ENCODE results near the gene SLC8A2. TPM values are rescaled to one million over a fixed set of nuclear protein-coding genes. Genes with fewer than 3 reads are reported as not detected.
A peak's percentile ranks its signal among the peaks of the same experiment; 100 is the strongest.

SLC8A2 gene
- total RNA-seq, 2 donors from 2014 or later: 0.74 to 2.3 TPM

DNA sequence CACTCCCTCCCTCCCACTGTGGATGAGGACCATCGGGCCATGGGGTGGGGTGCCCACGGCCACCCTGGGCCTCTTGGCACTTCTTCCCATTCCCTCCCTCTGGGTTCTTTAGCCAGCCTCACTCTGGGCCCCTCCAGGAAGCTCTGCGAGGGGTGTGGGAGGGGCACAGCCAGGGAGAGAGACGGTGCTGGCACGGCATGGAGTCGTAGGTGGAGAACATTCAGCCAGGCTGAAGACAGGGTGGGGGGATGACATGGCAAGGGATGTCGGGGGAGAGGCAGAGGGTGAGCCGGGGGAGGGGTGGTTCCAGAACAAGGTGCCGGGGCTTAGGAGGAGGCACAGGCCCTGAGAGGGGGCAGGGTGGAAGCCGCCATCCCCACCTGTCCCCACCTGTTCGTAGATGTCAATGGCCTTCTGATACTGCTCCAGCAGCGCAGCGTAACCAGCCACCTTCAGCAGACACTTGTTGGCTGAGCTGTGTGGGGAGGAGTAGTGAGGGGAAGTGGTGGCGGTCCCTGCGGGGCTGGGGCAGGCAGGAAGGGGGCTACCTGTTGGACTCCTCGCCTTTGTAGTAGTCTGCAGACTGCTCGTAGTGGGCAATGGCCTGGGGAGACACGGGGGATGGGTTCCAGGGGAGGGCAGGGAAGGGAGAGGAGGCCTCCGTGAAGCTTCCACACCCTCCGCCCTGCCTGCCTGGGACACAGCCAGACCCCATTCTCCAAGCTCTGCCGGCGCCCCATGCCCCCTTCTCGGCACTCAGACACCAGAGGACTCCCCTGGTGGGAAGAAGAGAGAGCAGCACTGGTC, 21.1 kb upstream of the SLC8A2 start:
- Histone ChIP-seq H3K27me3 (no peaks in the 10 kb centered on the region), H3K4me1 (no peaks in the 10 kb centered on the region), H3K9ac (ENCODE audit: low read depth in 2 of 2, low read length in 2 of 2) (no peak overlapping the region), H3K9me3 (no peaks in the 10 kb centered on the region), H3K4me3 (no peak overlapping the region), H3K27ac (no peak overlapping the region), H3K36me3 (no peaks in the 10 kb centered on the region)
- no peak for DNase-seq
- TF ChIP-seq, protein P1, sequence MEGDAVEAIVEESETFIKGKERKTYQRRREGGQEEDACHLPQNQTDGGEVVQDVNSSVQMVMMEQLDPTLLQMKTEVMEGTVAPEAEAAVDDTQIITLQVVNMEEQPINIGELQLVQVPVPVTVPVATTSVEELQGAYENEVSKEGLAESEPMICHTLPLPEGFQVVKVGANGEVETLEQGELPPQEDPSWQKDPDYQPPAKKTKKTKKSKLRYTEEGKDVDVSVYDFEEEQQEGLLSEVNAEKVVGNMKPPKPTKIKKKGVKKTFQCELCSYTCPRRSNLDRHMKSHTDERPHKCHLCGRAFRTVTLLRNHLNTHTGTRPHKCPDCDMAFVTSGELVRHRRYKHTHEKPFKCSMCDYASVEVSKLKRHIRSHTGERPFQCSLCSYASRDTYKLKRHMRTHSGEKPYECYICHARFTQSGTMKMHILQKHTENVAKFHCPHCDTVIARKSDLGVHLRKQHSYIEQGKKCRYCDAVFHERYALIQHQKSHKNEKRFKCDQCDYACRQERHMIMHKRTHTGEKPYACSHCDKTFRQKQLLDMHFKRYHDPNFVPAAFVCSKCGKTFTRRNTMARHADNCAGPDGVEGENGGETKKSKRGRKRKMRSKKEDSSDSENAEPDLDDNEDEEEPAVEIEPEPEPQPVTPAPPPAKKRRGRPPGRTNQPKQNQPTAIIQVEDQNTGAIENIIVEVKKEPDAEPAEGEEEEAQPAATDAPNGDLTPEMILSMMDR (IDR thresholded peaks at IDR 0.05): no peak
- intact Hi-C loops (cut with DNase I): no loop called here

DNA sequence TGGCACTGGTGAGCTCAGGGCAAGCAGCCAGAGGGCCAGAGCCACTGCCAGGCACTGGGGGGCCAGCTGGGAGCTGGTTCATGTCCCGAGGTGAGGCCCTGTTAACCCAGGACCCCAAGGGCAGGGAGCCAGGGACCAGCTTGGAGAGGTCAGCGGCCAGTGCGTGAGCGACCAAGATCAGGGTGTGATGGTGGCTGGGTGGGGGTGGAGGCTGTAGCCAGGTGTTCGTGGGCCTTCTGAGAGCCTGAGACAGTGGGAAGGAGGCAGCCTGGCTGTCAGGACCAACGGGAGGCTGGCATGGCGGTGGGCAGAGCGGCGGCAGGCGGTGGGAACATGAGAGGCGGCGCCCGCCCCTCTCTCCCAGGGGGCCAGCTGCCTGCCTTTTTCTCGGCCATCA, 20.4 kb upstream of the SLC8A2 start:
- Histone ChIP-seq H3K4me3 (no peak overlapping the region), H3K27ac (no peak overlapping the region), H3K9ac (ENCODE audit: low read depth in 2 of 2, low read length in 2 of 2) (no peak overlapping the region), H3K27me3 (no peaks in the 10 kb centered on the region), H3K9me3 (no peaks in the 10 kb centered on the region), H3K36me3 (no peaks in the 10 kb centered on the region), H3K4me1 (no peaks in the 10 kb centered on the region)
- DNase-seq: no peak
- TF ChIP-seq, protein P1 (IDR thresholded peaks at IDR 0.05): no peak
- intact Hi-C loops (cut with DNase I): no loop called here

DNA sequence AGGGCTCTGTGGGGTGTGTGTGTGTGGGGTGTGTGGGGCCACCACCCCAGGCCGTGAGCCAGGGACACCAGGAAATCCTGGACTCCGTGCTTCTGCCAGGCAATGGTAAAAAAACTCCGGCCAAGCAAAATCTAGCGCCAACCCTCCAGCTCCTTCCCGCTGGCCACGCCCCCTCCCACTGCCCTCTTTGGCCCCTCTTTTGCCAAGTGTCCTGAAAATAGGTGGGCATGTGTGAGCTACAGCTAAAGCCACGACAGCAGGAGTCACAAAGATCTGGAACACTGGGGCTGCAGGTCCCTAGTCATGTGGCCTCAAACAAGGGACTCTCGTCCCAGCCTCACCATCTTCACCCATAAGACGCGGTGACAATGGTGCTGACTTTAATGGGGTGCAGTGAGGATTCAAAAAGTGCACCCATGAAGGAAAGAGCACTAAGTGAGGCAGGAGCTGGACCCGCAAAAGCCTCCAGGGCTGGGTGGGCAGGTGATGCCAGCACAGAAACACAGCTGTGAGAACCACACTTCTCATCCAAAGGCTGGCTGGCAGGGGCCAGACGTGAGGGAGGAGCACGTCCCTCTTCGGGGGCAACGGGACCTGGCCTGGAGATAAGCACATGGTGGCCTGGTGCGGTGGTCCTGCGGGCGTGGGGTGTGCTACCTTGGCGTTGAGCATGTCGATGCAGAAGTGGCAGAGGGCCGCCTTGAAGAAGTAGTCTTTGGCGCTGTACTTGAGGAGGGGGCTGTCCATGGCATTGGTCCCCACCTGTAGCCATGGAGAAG, 19.9 kb upstream of the SLC8A2 start:
- Histone ChIP-seq H3K4me3 (no peak overlapping the region), H3K27me3 (no peaks in the 10 kb centered on the region), H3K36me3 (no peaks in the 10 kb centered on the region), H3K9ac (ENCODE audit: low read depth in 2 of 2, low read length in 2 of 2) (no peak overlapping the region), H3K9me3 (no peaks in the 10 kb centered on the region), H3K4me1 (no peaks in the 10 kb centered on the region), H3K27ac (no peak overlapping the region)
- intact Hi-C loops (cut with DNase I): no loop called here
- TF ChIP-seq, protein P1 (IDR thresholded peaks at IDR 0.05): no peak
- DNase-seq: no peak

DNA sequence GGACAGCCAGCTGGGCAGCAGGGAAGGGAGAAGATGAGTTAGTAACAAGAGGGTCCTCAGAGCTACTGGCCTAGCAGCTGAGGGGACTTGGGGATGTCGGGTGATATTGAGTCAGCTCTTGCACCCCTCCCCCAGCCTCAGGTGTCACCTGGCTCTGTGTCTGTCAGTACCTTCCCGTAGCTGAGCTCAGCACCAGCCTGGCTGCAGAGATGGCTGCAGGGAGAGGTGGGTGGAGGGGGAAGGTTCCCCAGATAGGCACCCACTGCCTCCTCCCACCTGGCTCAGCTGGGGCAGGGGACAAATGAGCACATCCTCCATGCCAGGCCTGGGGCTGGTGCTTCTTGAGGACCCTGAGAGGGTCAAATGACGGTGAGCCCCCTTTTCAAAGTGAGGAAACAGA, 19.2 kb upstream of the SLC8A2 start:
- intact Hi-C loops (cut with DNase I): no loop called here
- no peaks in the 10 kb centered on the region for H3K4me1 ChIP-seq
- TF ChIP-seq, protein P1 (IDR thresholded peaks at IDR 0.05): no peak
- no peak overlapping the region for H3K9ac ChIP-seq (ENCODE audit: low read depth in 2 of 2, low read length in 2 of 2)
- no peak overlapping the region for H3K27ac ChIP-seq
- no peaks in the 10 kb centered on the region for H3K27me3 ChIP-seq
- no peaks in the 10 kb centered on the region for H3K9me3 ChIP-seq
- no peak overlapping the region for H3K4me3 ChIP-seq
- no peaks in the 10 kb centered on the region for H3K36me3 ChIP-seq
- no peak for DNase-seq

DNA sequence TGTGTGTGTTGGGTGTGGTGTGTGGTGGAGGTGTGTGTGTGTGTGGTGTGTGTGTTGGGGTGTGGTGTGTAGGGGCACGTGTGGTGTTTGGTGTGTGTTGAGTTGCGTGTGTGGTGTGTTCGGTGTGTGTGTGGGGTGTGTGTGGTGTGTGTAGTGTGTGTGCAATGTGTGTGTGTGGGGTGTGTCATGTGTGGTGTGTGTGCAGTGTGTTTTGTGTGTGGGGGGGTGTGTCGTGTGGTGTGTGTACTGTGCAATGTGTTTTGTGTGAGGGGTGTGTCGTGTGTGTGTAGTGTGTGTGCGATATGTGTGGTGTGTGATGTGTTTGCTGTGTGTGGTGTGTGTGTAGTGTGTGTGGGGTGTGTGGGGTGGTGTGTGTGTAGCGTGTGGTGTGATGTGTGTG, 18.3 kb upstream of the SLC8A2 start:
- intact Hi-C loops (cut with DNase I): no loop called here
- TF ChIP-seq, protein P1 (IDR thresholded peaks at IDR 0.05): no peak
- Histone ChIP-seq H3K9me3 (no peaks in the 10 kb centered on the region), H3K4me3 (no peak overlapping the region), H3K27me3 (no peaks in the 10 kb centered on the region), H3K27ac (no peak overlapping the region), H3K4me1 (no peaks in the 10 kb centered on the region), H3K9ac (ENCODE audit: low read depth in 2 of 2, low read length in 2 of 2) (peak overlapping the region in 1 of 2 donors; percentile 17), H3K36me3 (no peaks in the 10 kb centered on the region)
- no peak for DNase-seq
